A549 treated with AZD2906 at 1 μM for 4 hours (cell line): ENCODE data around the gene FAM181B. TPM values are rescaled to one million over a fixed set of nuclear protein-coding genes. Genes with fewer than 3 reads are reported as not detected.

ENCODE experiments used
- total RNA-seq: library from RNA; stranded (reverse); fragments of 200-300 nt; extraction: Qiagen RNA extraction; gene quantifications from 5 replicates; pipeline ENCODE4 v1.2.3, GENCODE V29; 2022

FAM181B gene, protein sequence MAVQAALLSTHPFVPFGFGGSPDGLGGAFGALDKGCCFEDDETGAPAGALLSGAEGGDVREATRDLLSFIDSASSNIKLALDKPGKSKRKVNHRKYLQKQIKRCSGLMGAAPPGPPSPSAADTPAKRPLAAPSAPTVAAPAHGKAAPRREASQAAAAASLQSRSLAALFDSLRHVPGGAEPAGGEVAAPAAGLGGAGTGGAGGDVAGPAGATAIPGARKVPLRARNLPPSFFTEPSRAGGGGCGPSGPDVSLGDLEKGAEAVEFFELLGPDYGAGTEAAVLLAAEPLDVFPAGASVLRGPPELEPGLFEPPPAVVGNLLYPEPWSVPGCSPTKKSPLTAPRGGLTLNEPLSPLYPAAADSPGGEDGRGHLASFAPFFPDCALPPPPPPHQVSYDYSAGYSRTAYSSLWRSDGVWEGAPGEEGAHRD
- total RNA-seq = 0.02 to 0.06 TPM (median 0.05 TPM) in 5 replicates

DNA sequence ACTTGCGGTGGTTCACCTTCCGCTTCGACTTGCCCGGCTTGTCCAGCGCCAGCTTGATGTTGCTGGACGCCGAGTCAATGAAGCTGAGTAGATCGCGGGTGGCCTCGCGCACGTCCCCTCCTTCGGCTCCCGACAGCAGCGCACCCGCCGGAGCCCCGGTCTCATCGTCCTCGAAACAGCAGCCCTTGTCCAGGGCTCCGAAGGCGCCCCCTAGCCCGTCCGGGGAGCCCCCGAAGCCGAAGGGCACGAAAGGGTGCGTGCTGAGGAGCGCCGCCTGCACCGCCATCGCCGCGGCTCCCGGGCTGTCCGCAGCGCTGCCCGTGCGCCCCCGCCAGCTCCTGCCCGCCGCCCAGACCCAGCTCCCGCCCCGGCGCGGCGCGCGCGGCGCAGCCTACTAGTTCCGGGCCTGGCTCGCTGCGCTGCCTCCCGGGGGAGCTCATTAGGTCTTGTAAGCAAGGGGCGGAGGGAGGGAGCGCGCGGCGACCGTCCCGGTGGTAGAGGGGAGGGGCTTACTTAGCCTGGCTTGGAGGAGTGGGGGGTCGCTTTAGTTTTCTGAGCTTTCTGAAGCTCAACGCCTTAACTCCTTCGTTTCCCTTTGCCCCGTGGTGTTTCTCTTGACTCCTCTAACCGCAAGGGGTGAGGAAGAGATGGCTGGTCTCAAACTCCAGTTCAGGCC lies at the start of gene FAM181B:
FAM181B (minus strand) TSS at position 421 of the 676 bp plus-strand sequence; CDS start at position 286, 135 bp downstream.

Other genes starting within 250 kb of the FAM181B start
- 45.8 to 52.2 TPM (median 49.0 TPM) in 5 replicates for gene PRCP, start 166.6 kb upstream of the FAM181B start, total RNA-seq
- 13.7 to 17.9 TPM (median 15.3 TPM) in 5 replicates for gene DDIAS, start 167.9 kb upstream of the FAM181B start, total RNA-seq